GM18517 (cell line): ENCODE measurements around the gene DRAXIN.

Source experiments
- ATAC-seq: cut with Tn5 transposase; IDR thresholded peaks from one replicate; pipeline ENCODE4 v1.9.1; 2021; ENCODE audit warnings: mild to moderate bottlenecking, moderate library complexity; ENCODE audit not compliant: unreplicated experiment

DRAXIN gene

GRCh38 chr1:11735531-11735853 lies 44.0 kb downstream of the DRAXIN start:
- ATAC-seq: no peak

DNA sequence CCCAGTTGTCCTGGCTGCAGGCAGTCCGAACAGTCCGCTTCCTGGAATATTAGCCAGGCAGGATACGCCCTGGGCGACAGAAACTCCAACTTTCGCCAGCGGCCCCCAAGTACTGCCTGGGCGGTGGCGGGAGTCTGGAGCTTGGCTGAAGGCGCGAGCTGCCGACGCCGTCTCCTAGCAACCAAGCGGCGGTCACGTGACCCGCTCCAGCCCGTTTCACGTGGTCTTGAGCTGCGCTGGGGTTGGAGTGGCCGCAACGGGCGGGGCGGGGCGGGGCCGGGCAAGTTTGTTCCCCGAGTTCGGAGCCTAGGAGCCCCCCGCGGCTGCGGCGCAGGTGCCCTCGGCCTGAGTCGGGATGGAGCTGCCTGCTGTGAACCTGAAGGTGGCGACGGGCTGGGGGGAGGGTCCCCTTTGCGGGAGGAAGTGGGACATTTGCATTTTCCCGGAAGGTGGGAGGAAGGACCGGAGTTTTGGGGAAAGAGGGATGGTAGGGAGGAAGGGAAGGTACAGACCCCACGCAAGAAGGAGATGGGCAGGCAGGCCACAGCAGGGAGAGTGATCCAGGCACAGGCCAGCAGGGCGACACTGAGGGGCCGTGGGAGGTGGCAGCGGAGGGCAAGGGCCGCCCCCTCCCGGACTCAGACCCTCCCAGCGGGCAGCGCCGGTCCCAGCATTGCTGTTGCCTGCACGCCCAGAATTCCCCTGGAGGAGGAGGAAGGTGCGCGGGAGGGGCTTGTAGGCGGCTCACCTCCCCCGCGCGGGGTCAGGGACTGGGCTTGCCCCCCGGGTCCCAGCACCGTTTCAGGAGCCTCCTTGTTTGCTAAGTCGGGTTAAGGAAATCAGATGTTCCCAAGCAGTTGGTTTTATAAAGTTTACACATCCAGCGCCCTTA lies 44.6 kb downstream of the DRAXIN start, which contains the start of gene AGTRAP:
AGTRAP (plus strand) TSS at position 283 of the 892 bp plus-strand sequence; CDS start at position 356, 73 bp downstream.
- no peak for ATAC-seq

DNA sequence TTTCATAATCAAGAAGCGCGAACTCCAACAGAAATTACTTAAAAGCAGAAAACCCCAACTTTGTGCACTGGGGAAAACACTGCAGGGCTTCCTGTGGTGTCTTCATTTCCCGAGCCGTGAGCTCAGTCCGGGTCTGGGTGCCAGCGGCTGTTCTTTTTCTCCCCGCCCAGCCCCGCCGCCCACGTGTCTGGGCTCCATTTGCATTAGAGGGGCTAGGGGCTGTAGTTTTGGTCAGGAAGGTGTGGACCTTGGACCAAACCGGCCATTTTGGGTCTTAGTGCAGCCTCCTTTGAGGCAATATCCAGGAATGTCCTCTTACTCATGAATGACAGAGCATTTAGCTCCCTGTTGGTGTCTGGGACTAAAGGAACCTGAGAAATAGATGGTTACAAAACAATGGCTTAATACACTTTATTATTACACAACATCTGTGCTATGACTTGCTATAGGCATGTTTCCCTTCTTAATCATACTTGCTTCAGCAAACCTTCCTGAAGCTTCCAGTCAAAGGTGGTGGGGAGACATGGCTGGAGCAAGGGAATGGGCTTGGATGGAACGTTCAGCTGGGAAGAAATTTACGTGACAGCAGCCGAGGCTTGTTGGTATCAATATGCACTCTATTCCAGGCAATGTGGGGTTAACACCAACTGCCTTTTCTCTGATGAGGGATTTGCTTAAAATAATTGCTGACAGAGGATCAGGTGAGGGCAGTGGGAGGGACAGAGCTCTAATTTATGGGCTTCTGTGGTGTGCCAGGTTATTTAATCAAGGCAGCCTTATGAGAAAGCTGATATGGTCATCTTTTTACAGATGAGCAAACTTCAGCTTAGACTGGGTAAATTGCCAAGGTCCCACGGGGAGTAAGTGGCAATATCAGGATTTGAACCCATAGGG lies 45.5 kb downstream of the DRAXIN start:
- no peak for ATAC-seq

- ATAC-seq: no peak
Observed at GRCh38 chr1:11738096-11738495, 46.6 kb downstream of the DRAXIN start.

DNA sequence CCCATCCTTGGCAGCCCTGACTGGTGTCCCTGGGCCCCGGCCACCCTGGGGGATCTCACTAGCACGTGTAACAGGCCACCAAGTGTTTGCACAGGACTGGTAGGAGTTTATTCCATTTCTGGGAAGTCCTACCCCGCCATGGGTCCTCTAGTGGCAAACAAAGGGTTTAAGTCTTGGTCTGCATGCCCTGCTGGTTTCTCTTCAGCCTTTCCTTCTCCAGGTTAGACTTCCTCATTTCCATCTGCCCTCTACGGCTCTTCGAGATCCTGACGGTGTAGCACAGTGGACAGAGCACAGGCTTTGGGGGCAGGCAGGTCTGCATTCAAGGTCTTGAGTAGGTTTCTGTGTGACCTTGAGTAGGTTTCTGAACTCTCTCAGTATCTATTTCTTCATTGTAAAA lies 47.3 kb downstream of the DRAXIN start:
- no peak for ATAC-seq

GRCh38 chr1:11740258-11741192 lies 49.0 kb downstream of the DRAXIN start:
- ATAC-seq: no peak

DNA sequence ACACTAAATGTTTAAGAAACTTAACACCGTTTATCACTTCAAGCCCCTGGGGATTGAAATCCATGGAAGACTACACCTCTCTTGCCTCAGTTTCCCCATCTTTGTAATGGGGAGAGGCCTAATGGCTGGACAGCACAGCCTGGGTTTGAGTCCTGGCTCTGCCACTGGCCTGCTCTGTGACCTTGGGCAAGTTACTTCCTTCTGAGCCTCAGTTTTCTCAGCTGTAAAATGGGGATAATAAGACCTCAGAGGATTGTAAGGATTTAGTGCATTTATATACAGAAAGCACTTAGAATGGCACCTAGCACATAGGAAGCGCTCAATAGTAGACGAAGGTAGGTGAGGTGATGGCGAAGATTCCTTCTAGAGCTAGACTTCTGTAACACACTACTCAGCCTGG lies 50.0 kb downstream of the DRAXIN start:
- ATAC-seq: no peak

DNA sequence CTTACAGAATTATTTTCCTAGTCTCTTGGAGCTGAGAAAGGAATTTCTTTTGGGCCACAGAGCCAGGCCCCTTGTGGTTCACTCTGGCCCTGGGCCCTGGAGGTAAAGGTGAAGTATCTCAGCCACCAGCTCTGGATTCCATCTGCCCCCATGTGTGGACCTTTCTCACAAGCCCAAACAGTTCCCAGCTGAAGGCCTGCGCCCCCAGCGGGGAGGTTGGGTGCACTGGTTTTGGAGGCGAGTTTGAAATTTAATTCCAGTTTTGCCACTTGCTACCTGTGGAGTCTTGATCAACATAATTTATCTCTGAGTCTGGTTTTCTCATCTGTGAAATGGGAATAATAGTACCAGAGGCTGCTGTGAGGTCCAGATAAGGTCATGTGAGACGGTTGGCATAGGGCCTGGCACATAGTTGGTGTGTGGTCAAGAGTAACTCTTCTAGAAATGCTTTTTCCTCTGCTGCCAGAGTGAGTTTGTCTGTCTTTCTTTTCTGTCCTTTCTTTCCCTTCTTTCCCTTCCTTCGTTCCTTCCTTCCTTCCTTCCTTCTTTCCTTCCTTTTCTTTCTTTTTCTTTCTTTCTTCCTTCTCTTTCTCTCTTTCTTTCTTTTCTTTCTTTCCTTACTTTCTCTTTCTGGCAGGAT lies 50.5 kb downstream of the DRAXIN start:
- ATAC-seq: no peak

GRCh38 chr1:11744287-11744686 lies 52.8 kb downstream of the DRAXIN start:
- no peak for ATAC-seq

- ATAC-seq: no peak
Observed at GRCh38 chr1:11746092-11746491, 54.6 kb downstream of the DRAXIN start.

DNA sequence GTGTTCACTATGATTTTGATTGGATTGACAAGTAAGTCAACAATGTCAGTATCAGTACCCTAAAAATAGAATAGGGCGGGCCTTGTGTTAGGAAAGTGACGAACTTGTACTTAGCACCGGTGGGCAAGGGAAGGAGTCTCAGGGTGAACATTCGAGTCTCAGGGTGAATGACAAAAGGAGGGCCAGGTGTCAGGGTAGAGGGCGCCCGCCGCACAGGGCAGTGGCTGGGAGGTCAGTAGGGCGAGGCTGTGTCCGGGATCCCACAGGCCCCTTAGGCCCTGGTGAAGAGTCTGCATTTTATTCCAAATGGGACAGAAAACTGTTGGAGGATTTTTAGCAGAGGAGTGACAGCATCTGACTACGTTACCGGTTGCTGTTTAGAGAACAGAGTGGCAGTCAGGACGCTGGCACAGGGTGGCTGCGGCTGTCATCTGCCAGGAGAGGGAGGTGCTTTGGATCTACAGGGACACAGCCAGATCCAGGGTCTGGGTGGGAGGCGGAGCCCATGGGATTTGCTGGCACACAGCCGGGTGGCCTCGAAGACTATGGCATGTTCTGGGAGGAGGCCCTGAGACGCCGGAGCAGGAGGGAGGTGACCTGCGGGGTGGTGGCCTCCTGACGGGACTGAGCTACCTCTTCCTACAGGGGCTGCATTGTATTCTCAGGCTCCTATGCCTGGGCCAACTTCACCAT lies 55.4 kb downstream of the DRAXIN start:
- ATAC-seq: no peak

DNA sequence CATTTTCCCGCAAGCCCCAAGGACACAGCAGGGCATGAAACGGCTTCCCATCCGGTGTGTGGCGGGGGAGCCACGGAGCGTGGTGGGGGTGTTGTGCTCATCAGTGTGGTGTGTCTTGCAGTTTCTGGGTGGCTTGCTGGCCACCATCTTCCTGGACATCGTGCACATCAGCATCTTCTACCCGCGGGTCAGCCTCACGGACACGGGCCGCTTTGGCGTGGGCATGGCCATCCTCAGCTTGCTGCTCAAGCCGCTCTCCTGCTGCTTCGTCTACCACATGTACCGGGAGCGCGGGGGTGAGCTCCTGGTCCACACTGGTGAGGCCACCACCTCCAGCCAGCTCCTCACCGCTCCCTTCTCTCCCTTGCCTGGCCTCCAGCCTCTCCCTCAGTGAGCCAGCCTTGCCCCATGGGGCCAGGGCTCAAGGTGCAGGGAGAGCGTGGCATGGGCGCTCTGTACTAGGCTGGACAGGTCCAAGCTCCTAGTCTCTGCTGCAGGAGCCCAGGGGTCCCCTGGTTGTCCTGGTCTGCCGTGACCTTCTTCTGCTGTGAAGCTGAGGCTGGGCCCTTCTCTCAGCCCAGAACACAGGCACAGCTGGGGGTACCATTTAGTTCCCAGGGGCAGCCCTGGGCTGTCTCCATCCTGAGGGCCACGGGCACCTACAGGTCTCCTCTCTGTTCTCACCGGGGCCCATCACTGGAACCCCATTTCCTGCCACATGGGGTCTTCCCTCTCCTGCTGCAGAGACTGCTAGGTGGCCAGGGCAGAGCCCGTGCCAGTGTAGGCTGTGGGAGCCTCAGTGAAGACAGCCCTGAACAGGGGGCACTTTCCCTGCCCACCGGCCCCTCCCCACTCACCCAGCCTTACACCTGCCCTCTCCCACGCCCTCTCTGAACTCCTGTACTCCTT lies 57.0 kb downstream of the DRAXIN start:
- no peak for ATAC-seq

DNA sequence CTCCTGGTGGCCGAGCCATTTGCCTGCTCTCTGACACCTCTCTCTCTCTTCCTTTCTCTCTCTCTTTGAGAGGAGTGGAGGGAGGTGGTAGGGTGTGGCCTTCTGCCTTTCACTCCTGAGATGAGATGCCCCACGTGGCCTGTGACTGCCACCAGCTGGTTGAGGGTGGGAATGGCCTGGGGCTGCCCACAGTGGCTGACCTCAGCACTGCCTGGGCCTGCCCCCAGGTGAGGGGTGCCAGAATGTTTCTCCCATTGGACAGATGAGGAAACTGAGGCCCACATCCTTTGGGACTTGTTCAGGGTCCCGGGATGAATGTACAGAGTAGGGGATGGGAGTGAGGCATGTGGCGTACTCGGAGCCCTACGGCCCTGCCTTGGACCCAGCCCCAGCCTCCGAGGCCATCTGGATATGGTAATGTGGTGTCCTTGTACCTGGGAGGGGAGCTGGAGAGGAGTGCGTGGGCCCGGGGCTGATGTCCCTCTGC lies 57.7 kb downstream of the DRAXIN start:
- no peak for ATAC-seq

GRCh38 chr1:11749996-11750395 lies 58.5 kb downstream of the DRAXIN start:
- ATAC-seq: no peak

DNA sequence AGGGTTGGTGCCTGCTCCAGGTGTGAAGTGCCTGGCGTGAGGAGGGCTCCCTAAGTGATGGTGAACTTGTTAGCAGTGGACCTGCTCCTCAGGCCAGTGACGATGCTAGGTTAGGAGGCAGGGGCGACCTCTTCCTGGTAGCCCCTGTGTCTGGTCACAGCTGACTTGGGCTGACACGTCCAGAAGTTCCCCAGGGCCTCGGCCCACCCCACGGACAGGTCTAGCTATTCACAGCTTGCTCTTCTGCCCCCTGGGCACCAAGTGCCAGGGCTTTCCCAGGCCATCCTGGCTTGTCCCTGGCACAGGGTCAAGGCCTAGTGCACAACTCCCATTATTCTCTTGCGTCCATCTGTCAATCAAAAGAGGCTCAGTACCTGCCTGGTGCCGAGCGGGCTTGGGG lies 59.6 kb downstream of the DRAXIN start:
- no peak for ATAC-seq

- ATAC-seq: no peak
Observed at GRCh38 chr1:11752359-11753088, 61.0 kb downstream of the DRAXIN start.

DNA sequence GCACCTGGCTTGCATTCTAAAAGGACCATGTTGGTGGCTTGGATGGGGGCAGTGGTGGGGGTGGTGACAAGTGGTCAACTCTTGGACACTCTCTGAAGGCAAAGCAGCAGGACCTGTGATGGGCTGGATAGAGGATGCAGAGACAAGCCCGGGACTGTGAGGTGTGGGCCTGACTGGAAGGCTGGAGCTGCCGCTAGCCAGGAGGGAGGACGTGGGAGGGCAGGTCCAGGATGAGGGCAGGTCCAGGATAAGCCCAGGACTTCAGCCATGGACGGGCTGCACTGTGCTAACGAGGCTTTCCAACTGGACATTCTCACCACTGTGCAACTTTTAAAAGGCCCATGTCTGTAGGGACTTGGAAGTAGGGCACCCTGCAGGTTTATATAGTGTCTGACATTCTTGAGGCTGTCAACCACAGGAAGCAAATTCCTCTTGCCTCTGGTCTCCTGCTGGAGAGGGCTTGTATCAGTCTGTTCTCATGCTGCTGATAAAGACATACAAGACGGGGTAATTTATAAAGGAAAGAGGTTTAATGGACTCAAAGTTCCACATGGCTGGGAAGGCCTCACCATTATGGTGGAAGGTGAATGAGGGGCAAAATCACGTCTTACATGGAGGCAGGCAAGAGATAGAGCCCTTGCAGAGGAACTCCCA lies 62.2 kb downstream of the DRAXIN start:
- no peak for ATAC-seq
